HG02571 (cell line): ENCODE results near the gene ADGRG4.

Experiments
- ATAC-seq: cut with Tn5 transposase; IDR thresholded peaks from one replicate; pipeline ENCODE4 v1.9.1; 2021; ENCODE audit warnings: mild to moderate bottlenecking, moderate library complexity; ENCODE audit not compliant: unreplicated experiment

The ADGRG4 gene

DNA sequence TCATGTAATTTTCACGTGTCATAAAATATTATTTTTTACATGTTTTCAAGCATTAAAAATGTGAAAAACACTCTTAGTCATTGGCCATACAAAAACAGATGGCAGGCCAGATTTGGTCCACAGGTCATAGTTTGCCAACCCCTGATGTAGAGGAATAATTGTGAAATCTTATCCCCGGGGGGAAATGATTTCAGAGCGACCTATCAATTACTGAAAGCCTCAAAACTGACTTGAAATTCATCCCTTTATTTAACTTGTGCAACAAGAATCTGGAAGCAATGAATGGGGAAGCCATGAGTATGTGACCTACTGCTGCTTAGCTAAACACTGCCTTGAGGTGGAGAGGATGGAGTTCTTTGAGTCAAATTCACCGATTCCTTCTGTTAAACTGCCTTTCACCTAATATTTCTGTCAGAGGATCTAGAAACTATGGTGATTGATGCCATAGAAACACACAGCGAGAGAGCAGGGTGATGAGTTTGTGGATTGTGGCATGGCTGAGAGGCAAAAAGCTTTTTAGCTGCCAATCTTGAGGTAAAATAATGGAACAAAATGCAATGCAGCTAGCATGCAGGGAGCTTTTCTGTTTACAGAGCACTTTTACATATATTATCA, 156.6 kb downstream of the ADGRG4 start:
- no peak for ATAC-seq

DNA sequence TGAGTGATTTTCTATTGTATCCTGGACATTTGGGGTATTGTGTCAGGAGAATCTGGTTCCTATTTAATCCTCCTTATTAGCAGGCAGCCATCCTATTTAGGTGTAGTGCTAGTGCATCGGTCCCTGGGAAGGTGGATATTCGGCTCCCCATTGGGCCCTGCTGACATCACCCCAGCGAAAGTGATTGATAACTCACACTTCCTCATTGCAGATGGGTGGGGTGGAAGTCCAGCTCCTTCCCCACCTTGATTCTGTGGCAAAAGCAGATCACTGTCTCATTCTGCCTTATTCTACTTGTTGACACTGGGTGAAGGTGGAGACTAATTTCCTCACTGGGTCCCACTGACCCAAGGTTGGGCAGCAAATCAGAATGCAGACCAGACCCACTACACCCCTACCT, 163.8 kb downstream of the ADGRG4 start:
- ATAC-seq: no peak
